AG10803 (cell line): ENCODE measurements around the gene DRICH1.

Experiments used
- DNase-seq: peaks from one replicate; pipeline ENCODE4 v3.0.0; 2010; ENCODE audit warnings: low read depth
- H3K4me3 ChIP-seq: 2 replicates; pipeline ENCODE4 v1.5.1; 2011; ENCODE audit warnings: mild to moderate bottlenecking, low read length, control low read depth
- TF ChIP-seq, protein P1 (sequence below): conservative IDR thresholded peaks from 2 replicates; pipeline ENCODE4 v1.5.1; 2011; ENCODE audit warnings: mild to moderate bottlenecking, low read length, control low read depth, inconsistent platforms

DRICH1 gene

GRCh38 chr22:23591846-23592245 is 40.3 kb downstream of the DRICH1 start:
- TF ChIP-seq, protein P1, sequence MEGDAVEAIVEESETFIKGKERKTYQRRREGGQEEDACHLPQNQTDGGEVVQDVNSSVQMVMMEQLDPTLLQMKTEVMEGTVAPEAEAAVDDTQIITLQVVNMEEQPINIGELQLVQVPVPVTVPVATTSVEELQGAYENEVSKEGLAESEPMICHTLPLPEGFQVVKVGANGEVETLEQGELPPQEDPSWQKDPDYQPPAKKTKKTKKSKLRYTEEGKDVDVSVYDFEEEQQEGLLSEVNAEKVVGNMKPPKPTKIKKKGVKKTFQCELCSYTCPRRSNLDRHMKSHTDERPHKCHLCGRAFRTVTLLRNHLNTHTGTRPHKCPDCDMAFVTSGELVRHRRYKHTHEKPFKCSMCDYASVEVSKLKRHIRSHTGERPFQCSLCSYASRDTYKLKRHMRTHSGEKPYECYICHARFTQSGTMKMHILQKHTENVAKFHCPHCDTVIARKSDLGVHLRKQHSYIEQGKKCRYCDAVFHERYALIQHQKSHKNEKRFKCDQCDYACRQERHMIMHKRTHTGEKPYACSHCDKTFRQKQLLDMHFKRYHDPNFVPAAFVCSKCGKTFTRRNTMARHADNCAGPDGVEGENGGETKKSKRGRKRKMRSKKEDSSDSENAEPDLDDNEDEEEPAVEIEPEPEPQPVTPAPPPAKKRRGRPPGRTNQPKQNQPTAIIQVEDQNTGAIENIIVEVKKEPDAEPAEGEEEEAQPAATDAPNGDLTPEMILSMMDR = no peak
- no peak overlapping the region for H3K4me3 ChIP-seq
- DNase-seq = no peak

- peak; percentile 40 for DNase-seq
- TF ChIP-seq, protein P1 = peak; percentile 81
- H3K4me3 ChIP-seq = no peak overlapping the region
Measured at GRCh38 chr22:23591201-23591791, 40.8 kb downstream of the DRICH1 start.

DNA sequence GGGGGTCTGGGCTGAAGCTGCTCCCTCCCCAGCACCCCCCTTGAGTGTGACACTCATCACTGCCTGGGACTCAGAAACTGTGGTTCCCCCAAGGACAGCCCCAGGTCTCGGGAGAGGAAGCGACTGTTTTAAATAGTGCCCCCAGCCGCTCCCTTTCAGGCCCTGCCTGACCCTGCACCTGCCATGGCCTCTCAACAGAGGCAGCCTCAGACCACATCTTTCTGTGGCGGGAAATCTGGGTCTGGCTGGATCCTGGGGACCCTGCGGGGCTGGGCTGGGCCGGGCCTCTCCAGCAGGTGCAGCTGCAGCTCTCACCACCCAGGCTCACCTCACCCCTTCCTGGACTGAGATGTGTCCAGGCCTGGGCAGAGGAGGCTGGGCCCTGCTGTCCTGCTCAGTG is 48.3 kb downstream of the DRICH1 start:
- H3K4me3 ChIP-seq = no peak overlapping the region
- no peak for DNase-seq
- TF ChIP-seq, protein P1 = no peak

DNA sequence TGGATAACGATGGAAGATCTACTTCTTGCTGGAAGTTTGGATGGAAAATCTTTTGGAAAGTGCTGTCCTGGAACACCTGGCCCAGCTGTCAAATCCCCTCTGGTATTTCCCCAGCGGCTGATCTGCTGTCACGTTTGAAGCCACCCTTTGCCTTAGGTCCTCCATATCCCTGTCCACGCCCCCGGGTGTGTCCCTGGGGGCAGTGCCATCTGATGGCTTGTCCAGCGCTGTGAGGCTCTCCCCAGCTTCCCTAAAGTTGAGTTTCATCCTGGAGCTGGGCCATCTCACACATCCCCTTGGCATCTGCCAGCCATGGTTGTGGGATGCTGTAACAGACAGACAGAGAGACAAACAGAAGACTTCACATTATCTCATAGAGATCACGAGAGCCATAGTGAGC is 49.0 kb downstream of the DRICH1 start:
- no peak for DNase-seq
- TF ChIP-seq, protein P1 = no peak
- H3K4me3 ChIP-seq = no peak overlapping the region

GRCh38 chr22:23581260-23581650 is 50.9 kb downstream of the DRICH1 start:
- no peak for DNase-seq

DNA sequence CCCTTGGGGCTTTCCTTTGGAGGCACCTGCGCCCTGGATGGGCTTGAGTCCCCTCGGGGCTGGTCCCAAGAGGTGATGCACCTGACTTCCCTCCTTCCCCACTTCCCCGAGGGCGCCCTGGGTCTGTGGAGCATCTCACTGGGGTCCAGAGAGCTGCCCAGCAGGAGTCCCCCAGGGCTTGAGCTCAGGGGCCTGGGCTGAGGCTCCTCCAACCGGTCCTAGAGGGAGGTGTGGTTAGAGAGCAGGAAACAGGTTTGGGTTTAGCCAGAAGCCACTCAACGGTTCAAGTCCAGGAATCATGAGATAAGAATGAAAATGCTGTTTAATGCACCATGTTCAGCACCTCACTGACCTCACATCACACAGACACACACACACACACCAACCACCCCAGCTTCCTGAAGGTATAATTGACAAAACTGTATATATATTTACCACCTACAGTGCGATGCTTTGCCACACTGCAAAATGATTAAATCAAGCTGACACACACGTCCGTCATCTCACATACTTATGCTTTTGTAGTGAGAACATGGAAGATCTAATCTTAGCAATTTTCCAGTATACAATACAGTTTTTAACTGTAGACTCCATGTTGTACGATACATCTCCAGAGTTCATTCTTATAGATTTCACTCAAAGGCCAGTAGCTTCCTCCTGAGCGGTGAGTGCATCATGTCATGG is 51.4 kb downstream of the DRICH1 start:
- H3K4me3 ChIP-seq = no peak overlapping the region
- DNase-seq = no peak
- TF ChIP-seq, protein P1 = no peak

More at GRCh38 chr22:23581260-23581650, 50.9 kb downstream of the DRICH1 start:
- no peak overlapping the region for H3K4me3 ChIP-seq
- TF ChIP-seq, protein P1 = no peak
